Breast epithelium (tissue), 3 donors: Measurements from ENCODE around the gene COMMD3.

ENCODE experiments used
- CTCF ChIP-seq, 3 donors: fragments of 450-650 bp; IDR thresholded peaks; one replicate each; pipeline ENCODE4 v1.5.1; 2016 to 2017; ENCODE audit warnings: antibody characterized with exemption in 3 of 3, mild to moderate bottlenecking in 3 of 3, moderate library complexity in 3 of 3
- POLR2AphosphoS5 ChIP-seq, 3 donors: sonication (generic); formaldehyde crosslinking; IDR thresholded peaks; one replicate each; pipeline ENCODE4 v1.6.1; 2017; ENCODE audit warnings: antibody characterized with exemption in 3 of 3

- TF ChIP-seq POLR2AphosphoS5 (IDR thresholded peaks at IDR 0.05): no peak
- no peak for TF ChIP-seq CTCF (IDR thresholded peaks at IDR 0.05)
These were observed 15.0 kb upstream of the COMMD3 start for GRCh38 chr10:22301193-22301592.
